ENCODE measurements around the gene RICTOR. TPM values are rescaled to one million over a fixed set of nuclear protein-coding genes. Genes with fewer than 3 reads are reported as not detected.

The RICTOR gene
- polyA plus RNA-seq, 1 donor from 2014 or later = 12.9 TPM

DNA sequence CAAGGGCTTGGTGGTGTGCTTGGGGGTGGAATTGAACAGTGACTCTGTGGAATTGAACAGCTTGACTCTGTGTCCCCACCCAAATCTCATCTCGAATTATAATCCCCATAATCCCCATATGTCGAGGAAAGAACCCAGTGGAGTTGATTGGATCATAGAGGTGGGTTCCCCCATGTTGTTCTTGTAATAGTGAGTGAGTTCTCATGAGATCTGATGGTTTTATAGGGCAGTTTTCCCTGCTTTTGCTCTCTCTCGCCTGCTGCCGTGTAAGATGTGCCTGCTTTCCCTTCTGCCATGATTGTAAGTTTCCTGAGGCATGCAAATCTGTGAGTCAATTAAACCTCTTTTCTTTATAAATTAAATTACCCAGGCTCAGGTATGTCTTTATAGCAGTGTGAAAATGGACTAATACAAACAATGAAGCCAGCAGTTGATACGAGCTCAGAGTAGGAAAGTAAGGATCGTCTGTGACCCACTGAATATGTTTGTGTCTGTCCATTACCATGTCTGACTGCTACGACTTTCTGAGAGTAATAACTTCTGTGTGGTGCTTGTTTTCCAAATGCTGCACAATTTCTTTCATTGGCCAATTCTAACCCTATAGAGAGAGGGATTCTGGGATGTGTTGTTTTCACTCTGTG is 17.9 kb upstream of the RICTOR start:
- Histone ChIP-seq H3K27me3 (ENCODE audit: insufficient read depth, low read depth, low read length) (no peaks in the 10 kb centered on the region), H3K36me3 (ENCODE audit: insufficient read depth, low read length) (no peaks in the 10 kb centered on the region)

DNA sequence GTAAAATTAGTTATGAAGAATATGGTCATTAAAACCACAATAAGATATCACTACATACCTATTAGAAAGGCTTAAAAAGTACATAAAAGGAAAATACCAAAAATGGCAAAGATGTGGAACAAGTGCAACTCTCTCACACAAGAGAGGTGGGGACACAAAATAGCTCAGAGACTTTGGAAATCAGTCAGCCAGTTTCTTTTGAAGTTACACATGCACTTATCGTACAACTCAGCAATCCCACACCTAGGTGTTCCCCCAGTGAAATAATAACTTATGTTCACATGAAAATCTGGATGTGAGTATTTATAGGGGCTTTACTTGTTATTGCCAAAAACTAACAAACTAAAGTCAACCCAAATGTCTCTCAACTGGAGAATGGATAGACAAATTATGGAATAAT is 9.8 kb upstream of the RICTOR start:
- Histone ChIP-seq H2AFZ (ENCODE audit: low read depth, low read length) (no peak overlapping the region), H3K4me3 (ENCODE audit: low read length) (no peak overlapping the region), H4K20me1 (ENCODE audit: insufficient read depth) (no peaks in the 10 kb centered on the region), H3K9me2 (ENCODE audit: insufficient read depth, low read length) (no peaks in the 10 kb centered on the region), H3F3A (ENCODE audit: insufficient read depth, low read length, poor library complexity, severe bottlenecking) (no peaks in the 10 kb centered on the region), H3K27ac (ENCODE audit: low read length) (no peak overlapping the region), H3K36me3 (ENCODE audit: insufficient read depth, low read length) (no peaks in the 10 kb centered on the region), H3K9ac (ENCODE audit: low read length) (no peak overlapping the region), H3K27me3 (ENCODE audit: insufficient read depth, low read depth, low read length) (no peaks in the 10 kb centered on the region), H3K4me2 (ENCODE audit: low read length) (no peak overlapping the region), H3K79me2 (replicated peaks; ENCODE audit: insufficient read depth, low read length) (no peaks in the 10 kb centered on the region), H3K9me3 (ENCODE audit: low read length) (no peaks in the 10 kb centered on the region)
- TF ChIP-seq, protein P1, sequence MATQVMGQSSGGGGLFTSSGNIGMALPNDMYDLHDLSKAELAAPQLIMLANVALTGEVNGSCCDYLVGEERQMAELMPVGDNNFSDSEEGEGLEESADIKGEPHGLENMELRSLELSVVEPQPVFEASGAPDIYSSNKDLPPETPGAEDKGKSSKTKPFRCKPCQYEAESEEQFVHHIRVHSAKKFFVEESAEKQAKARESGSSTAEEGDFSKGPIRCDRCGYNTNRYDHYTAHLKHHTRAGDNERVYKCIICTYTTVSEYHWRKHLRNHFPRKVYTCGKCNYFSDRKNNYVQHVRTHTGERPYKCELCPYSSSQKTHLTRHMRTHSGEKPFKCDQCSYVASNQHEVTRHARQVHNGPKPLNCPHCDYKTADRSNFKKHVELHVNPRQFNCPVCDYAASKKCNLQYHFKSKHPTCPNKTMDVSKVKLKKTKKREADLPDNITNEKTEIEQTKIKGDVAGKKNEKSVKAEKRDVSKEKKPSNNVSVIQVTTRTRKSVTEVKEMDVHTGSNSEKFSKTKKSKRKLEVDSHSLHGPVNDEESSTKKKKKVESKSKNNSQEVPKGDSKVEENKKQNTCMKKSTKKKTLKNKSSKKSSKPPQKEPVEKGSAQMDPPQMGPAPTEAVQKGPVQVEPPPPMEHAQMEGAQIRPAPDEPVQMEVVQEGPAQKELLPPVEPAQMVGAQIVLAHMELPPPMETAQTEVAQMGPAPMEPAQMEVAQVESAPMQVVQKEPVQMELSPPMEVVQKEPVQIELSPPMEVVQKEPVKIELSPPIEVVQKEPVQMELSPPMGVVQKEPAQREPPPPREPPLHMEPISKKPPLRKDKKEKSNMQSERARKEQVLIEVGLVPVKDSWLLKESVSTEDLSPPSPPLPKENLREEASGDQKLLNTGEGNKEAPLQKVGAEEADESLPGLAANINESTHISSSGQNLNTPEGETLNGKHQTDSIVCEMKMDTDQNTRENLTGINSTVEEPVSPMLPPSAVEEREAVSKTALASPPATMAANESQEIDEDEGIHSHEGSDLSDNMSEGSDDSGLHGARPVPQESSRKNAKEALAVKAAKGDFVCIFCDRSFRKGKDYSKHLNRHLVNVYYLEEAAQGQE (IDR thresholded peaks at IDR 0.05; ENCODE audit: borderline replicate concordance) = no peak
- TF ChIP-seq RAD21 (conservative IDR thresholded peaks at IDR 0.05) (no peak), TAF1 (IDR thresholded peaks at IDR 0.05; ENCODE audit: low read depth) (no peak)

More for the DNA sequence above, 17.9 kb upstream of the RICTOR start:
- Histone ChIP-seq H3K9ac (ENCODE audit: low read length) (no peak overlapping the region), H3K9me2 (ENCODE audit: insufficient read depth, low read length) (no peaks in the 10 kb centered on the region), H3F3A (ENCODE audit: insufficient read depth, low read length, poor library complexity, severe bottlenecking) (no peaks in the 10 kb centered on the region), H3K9me3 (ENCODE audit: low read length) (no peaks in the 10 kb centered on the region), H2AFZ (ENCODE audit: low read depth, low read length) (no peak overlapping the region), H3K4me2 (ENCODE audit: low read length) (no peak overlapping the region), H4K20me1 (ENCODE audit: insufficient read depth) (no peaks in the 10 kb centered on the region), H3K79me2 (replicated peaks; ENCODE audit: insufficient read depth, low read length) (no peaks in the 10 kb centered on the region), H3K4me3 (ENCODE audit: low read length) (no peak overlapping the region), H3K27ac (ENCODE audit: low read length) (no peak overlapping the region)
- TF ChIP-seq SMC3 (conservative IDR thresholded peaks at IDR 0.05; ENCODE audit: poor library complexity) = no peak
- no peak for TF ChIP-seq MXI1 (conservative IDR thresholded peaks at IDR 0.05; ENCODE audit: poor library complexity, severe bottlenecking)
- no peak for TF ChIP-seq POLR2AphosphoS5 (IDR thresholded peaks at IDR 0.05)
- no peak for TF ChIP-seq TAF1 (IDR thresholded peaks at IDR 0.05; ENCODE audit: low read depth)
- TF ChIP-seq, protein P1 (IDR thresholded peaks at IDR 0.05; ENCODE audit: borderline replicate concordance) = no peak
- TF ChIP-seq EZH2 (IDR thresholded peaks at IDR 0.05; ENCODE audit: borderline replicate concordance, insufficient read depth, low read length, poor library complexity, severe bottlenecking) = no peak
- TF ChIP-seq RAD21 (conservative IDR thresholded peaks at IDR 0.05) = no peak
- TF ChIP-seq EP300 (conservative IDR thresholded peaks at IDR 0.05; ENCODE audit: poor library complexity, severe bottlenecking) = no peak
- TF ChIP-seq, protein P2, sequence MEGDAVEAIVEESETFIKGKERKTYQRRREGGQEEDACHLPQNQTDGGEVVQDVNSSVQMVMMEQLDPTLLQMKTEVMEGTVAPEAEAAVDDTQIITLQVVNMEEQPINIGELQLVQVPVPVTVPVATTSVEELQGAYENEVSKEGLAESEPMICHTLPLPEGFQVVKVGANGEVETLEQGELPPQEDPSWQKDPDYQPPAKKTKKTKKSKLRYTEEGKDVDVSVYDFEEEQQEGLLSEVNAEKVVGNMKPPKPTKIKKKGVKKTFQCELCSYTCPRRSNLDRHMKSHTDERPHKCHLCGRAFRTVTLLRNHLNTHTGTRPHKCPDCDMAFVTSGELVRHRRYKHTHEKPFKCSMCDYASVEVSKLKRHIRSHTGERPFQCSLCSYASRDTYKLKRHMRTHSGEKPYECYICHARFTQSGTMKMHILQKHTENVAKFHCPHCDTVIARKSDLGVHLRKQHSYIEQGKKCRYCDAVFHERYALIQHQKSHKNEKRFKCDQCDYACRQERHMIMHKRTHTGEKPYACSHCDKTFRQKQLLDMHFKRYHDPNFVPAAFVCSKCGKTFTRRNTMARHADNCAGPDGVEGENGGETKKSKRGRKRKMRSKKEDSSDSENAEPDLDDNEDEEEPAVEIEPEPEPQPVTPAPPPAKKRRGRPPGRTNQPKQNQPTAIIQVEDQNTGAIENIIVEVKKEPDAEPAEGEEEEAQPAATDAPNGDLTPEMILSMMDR (IDR thresholded peaks at IDR 0.05; ENCODE audit: poor library complexity, severe bottlenecking) = no peak

All from neural cell (in vitro differentiated cells).